OCI-LY1 (cell line): ENCODE results near the gene GALNT14.

Experiments used
- H2AFZ ChIP-seq: fragments of 200-600 bp; sonication (generic), shearing (Covaris generic); 2 replicates; pipeline ENCODE4 v1.6.0; 2014; ENCODE audit warnings: antibody characterized with exemption, mild to moderate bottlenecking, low read length
- H3F3A ChIP-seq: fragments of 200-600 bp; sonication (generic), shearing (Covaris generic); 2 replicates; pipeline ENCODE4 v1.6.0; 2014; ENCODE audit warnings: mild to moderate bottlenecking, antibody characterized with exemption, low read length, moderate library complexity; ENCODE audit not compliant: insufficient read depth
- H3K27ac ChIP-seq: fragments of 200-600 bp; sonication (generic); 2 replicates; pipeline ENCODE4 v1.5.1; 2014; ENCODE audit warnings: low read length, mixed run types, mild to moderate bottlenecking, low read depth; ENCODE audit not compliant: poor library complexity, severe bottlenecking
- H3K27me3 ChIP-seq: fragments of 200-600 bp; sonication (generic); 2 replicates; pipeline ENCODE4 v1.6.0; 2014; ENCODE audit warnings: antibody characterized with exemption, mild to moderate bottlenecking, low read length, moderate library complexity; ENCODE audit not compliant: insufficient read depth
- H3K36me3 ChIP-seq: fragments of 200-600 bp; sonication (generic); 2 replicates; pipeline ENCODE4 v1.6.1; 2014; ENCODE audit warnings: mild to moderate bottlenecking, antibody characterized with exemption, low read length, moderate library complexity, mixed read lengths; ENCODE audit not compliant: insufficient read depth
- H3K4me1 ChIP-seq: fragments of 200-600 bp; sonication (generic); 2 replicates; pipeline ENCODE4 v1.5.1; 2014; ENCODE audit warnings: mild to moderate bottlenecking, low read length, moderate library complexity; ENCODE audit not compliant: insufficient read depth, severe bottlenecking
- H3K4me2 ChIP-seq: fragments of 200-600 bp; sonication (generic), shearing (Covaris generic); 2 replicates; pipeline ENCODE4 v1.6.1; 2014; ENCODE audit warnings: low read length
- H3K4me3 ChIP-seq: fragments of 200-600 bp; sonication (generic); 2 replicates; pipeline ENCODE4 v1.5.1; 2014; ENCODE audit warnings: low read length, low read depth, mild to moderate bottlenecking, mixed read lengths; ENCODE audit not compliant: poor library complexity, severe bottlenecking
- H3K79me2 ChIP-seq: fragments of 200-600 bp; shearing (Covaris generic); 2 replicates; pipeline ENCODE4 v1.6.1; 2016; ENCODE audit warnings: mixed run types, low read length, mixed read lengths; ENCODE audit not compliant: insufficient read depth
- H3K9ac ChIP-seq: fragments of 200-600 bp; sonication (generic), shearing (Covaris generic); 2 replicates; pipeline ENCODE4 v1.6.1; 2014; ENCODE audit warnings: mild to moderate bottlenecking, low read length, mixed read lengths
- H3K9me2 ChIP-seq: fragments of 200-600 bp; sonication (generic), shearing (Covaris generic); 2 replicates; pipeline ENCODE4 v1.6.1; 2014; ENCODE audit warnings: low read depth, mild to moderate bottlenecking, low read length, mixed read lengths
- H3K9me3 ChIP-seq: fragments of 200-600 bp; shearing (Covaris generic); 2 replicates; pipeline ENCODE4 v1.6.1; 2014; ENCODE audit warnings: low read length, mixed read lengths
- H4K20me1 ChIP-seq: fragments of 200-600 bp; sonication (generic), shearing (Covaris generic); 2 replicates; pipeline ENCODE4 v1.6.0; 2016; ENCODE audit warnings: mild to moderate bottlenecking, low read length; ENCODE audit not compliant: insufficient read depth
- CTCF ChIP-seq: fragments of 200-600 bp; sonication (generic), shearing (Covaris generic); IDR thresholded peaks from 2 replicates; pipeline ENCODE4 v1.5.1; 2017; ENCODE audit warnings: mild to moderate bottlenecking, antibody characterized with exemption, low read length, moderate library complexity, mixed read lengths
- EZH2 ChIP-seq: fragments of 200-600 bp; sonication (generic), shearing (Covaris generic); IDR thresholded peaks from 2 replicates; pipeline ENCODE4 v1.8.0; 2017; ENCODE audit warnings: borderline replicate concordance, mixed run types, mild to moderate bottlenecking, antibody characterized with exemption, low read length, moderate library complexity, mixed read lengths

The GALNT14 gene

DNA sequence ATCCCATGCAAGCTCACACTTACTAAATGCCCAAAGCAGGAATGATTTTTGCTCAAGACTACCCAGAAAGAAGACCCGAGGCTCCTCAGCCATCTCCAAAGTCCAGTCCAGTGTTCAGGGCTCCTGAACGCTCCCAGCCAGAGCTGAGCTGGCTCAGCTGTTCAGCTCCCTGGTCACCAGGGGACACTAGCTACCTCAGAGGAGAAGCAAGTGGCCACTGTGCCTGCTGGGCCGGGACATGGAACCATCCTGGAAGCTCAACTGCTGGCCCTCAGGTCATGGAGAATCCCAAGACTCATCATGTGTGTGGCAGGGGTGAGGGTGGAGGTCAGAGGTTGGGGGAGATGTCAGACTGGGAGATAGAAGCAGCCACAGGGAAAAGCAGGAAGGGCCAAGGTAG lies 89.0 kb downstream of the GALNT14 start:
- H3K9me2 ChIP-seq: no peaks in the 10 kb centered on the region
- no peaks in the 10 kb centered on the region for H3K27me3 ChIP-seq
- no peak overlapping the region for H3K4me2 ChIP-seq
- H3K9me3 ChIP-seq: no peaks in the 10 kb centered on the region
- H3K79me2 ChIP-seq: no peaks in the 10 kb centered on the region
- TF ChIP-seq CTCF (no peak), EZH2 (no peak)
- H2AFZ ChIP-seq: no peak overlapping the region
- no peak overlapping the region for H3K9ac ChIP-seq
- no peaks in the 10 kb centered on the region for H3F3A ChIP-seq
- no peaks in the 10 kb centered on the region for H3K4me1 ChIP-seq
- no peak overlapping the region for H3K27ac ChIP-seq
- no peaks in the 10 kb centered on the region for H3K36me3 ChIP-seq
- no peaks in the 10 kb centered on the region for H4K20me1 ChIP-seq
- no peak overlapping the region for H3K4me3 ChIP-seq

- Histone ChIP-seq H3K9me2 (no peaks in the 10 kb centered on the region), H3F3A (no peaks in the 10 kb centered on the region), H4K20me1 (no peaks in the 10 kb centered on the region), H3K9me3 (no peaks in the 10 kb centered on the region), H3K4me3 (no peak overlapping the region), H3K36me3 (no peaks in the 10 kb centered on the region), H3K4me1 (no peaks in the 10 kb centered on the region), H3K4me2 (no peak overlapping the region), H2AFZ (no peak overlapping the region), H3K79me2 (no peaks in the 10 kb centered on the region), H3K27ac (no peak overlapping the region), H3K27me3 (no peaks in the 10 kb centered on the region), H3K9ac (no peak overlapping the region)
- TF ChIP-seq EZH2: no peak
- no peak for TF ChIP-seq CTCF
Observed at GRCh38 chr2:31047599-31047998, 90.6 kb downstream of the GALNT14 start.

- Histone ChIP-seq H3K27ac (no peak overlapping the region), H3K4me1 (no peaks in the 10 kb centered on the region), H3K9me3 (peaks cover 8% of the 10 kb centered on the region; the same call in 1 of the 2 replicates), H3K4me3 (no peak overlapping the region), H3K9me2 (no peaks in the 10 kb centered on the region), H3K36me3 (no peaks in the 10 kb centered on the region), H2AFZ (no peak overlapping the region), H3K4me2 (no peak overlapping the region), H3K27me3 (no peaks in the 10 kb centered on the region), H3K79me2 (no peaks in the 10 kb centered on the region), H3F3A (no peaks in the 10 kb centered on the region), H4K20me1 (no peaks in the 10 kb centered on the region), H3K9ac (no peak overlapping the region)
- no peak for TF ChIP-seq EZH2
- TF ChIP-seq CTCF: 0 out of 2 replicates have a peak, but pooled peaks have one; percentile 5
Observed at GRCh38 chr2:31038385-31038784, 99.9 kb downstream of the GALNT14 start.
